ENCODE results near the gene PRAC2.

DNA sequence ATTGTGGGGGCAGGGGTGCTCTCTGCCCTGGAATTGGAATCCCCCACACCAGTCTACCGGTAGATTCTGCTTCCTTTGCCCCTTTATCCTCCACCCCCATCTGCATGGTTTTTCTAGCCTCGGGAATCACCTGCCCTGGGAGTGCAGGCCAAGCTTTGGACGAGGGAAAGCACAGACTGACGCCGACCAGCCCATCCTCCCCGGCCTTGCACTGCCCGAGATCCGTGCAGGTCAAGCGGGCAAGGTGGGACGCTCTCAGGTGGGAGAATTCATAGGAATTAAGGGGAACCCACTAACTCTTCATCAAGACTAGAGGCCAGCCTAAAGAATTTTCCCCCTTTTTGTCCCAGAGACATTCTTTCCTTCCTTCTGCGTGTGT, 15.4 kb downstream of the PRAC2 start:
- TF ChIP-seq, protein P1, sequence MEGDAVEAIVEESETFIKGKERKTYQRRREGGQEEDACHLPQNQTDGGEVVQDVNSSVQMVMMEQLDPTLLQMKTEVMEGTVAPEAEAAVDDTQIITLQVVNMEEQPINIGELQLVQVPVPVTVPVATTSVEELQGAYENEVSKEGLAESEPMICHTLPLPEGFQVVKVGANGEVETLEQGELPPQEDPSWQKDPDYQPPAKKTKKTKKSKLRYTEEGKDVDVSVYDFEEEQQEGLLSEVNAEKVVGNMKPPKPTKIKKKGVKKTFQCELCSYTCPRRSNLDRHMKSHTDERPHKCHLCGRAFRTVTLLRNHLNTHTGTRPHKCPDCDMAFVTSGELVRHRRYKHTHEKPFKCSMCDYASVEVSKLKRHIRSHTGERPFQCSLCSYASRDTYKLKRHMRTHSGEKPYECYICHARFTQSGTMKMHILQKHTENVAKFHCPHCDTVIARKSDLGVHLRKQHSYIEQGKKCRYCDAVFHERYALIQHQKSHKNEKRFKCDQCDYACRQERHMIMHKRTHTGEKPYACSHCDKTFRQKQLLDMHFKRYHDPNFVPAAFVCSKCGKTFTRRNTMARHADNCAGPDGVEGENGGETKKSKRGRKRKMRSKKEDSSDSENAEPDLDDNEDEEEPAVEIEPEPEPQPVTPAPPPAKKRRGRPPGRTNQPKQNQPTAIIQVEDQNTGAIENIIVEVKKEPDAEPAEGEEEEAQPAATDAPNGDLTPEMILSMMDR (IDR thresholded peaks at IDR 0.05) = no peak
- TF ChIP-seq POLR2AphosphoS5 (IDR thresholded peaks at IDR 0.05) (no peak), EP300 (IDR thresholded peaks at IDR 0.05) (no peak), POLR2A (IDR thresholded peaks at IDR 0.05) (no peak)

Data from suprapubic skin (tissue), 4 donors.